Trophoblast cell (in vitro differentiated cells and primary cell): ENCODE results near the gene UBE2S.
A peak's percentile ranks its signal among the peaks of the same experiment; 100 is the strongest.

Experiments
- DNase-seq, 2 donors: peaks; one replicate each; pipeline ENCODE4 v3.0.0-alpha.2; 2016
- H2AFZ ChIP-seq: 2 replicates; pipeline ENCODE4 v1.6.1; 2013; ENCODE audit warnings: low read length, moderate library complexity, mild to moderate bottlenecking; ENCODE audit not compliant: insufficient read depth, poor library complexity
- H2AK5ac ChIP-seq: 2 replicates; pipeline ENCODE4 v1.6.1; 2013; ENCODE audit warnings: mild to moderate bottlenecking, low read length
- H2BK120ac ChIP-seq: 2 replicates; pipeline ENCODE4 v1.6.1; 2013; ENCODE audit warnings: low read length, mild to moderate bottlenecking, moderate library complexity; ENCODE audit not compliant: insufficient read depth, poor library complexity
- H2BK12ac ChIP-seq: 2 replicates; pipeline ENCODE4 v1.6.1; 2013; ENCODE audit warnings: mild to moderate bottlenecking, low read length, moderate library complexity
- H2BK5ac ChIP-seq: 2 replicates; pipeline ENCODE4 v1.6.1; 2013; ENCODE audit warnings: low read length, low read depth, moderate library complexity, mild to moderate bottlenecking; ENCODE audit not compliant: poor library complexity
- H3K14ac ChIP-seq: 2 replicates; pipeline ENCODE4 v1.6.1; 2013; ENCODE audit warnings: mild to moderate bottlenecking, low read length
- H3K18ac ChIP-seq: 2 replicates; pipeline ENCODE4 v1.6.1; 2013; ENCODE audit warnings: mild to moderate bottlenecking, low read length
- H3K23ac ChIP-seq: 2 replicates; pipeline ENCODE4 v1.6.1; 2013; ENCODE audit warnings: low read length
- H3K27ac ChIP-seq: 2 replicates; pipeline ENCODE4 v1.5.1; 2013; ENCODE audit warnings: low read depth, mild to moderate bottlenecking, inconsistent platforms, low read length, moderate library complexity
- H3K27me3 ChIP-seq: 2 replicates; pipeline ENCODE4 v1.6.1; 2013; ENCODE audit warnings: inconsistent platforms, mild to moderate bottlenecking, low read length, moderate library complexity; ENCODE audit not compliant: insufficient read depth
- H3K36me3 ChIP-seq, 2 experiments: 1 replicate in 1 of 2; 2 replicates in 1 of 2; pipeline ENCODE4 v1.6.1; 2013; ENCODE audit warnings: low read length in 2 of 2, mild to moderate bottlenecking in 2 of 2, moderate library complexity in 1 of 2; ENCODE audit not compliant: insufficient read depth in 2 of 2, control insufficient read depth in 1 of 2
- H3K4ac ChIP-seq: 2 replicates; pipeline ENCODE4 v1.6.1; 2013; ENCODE audit warnings: low read depth, mild to moderate bottlenecking, low read length, moderate library complexity
- H3K4me1 ChIP-seq, 2 experiments: 1 replicate in 1 of 2; 2 replicates in 1 of 2; pipeline ENCODE4 v1.6.1; 2013; ENCODE audit warnings: low read length in 2 of 2, mild to moderate bottlenecking in 2 of 2, moderate library complexity in 1 of 2; ENCODE audit not compliant: insufficient read depth in 2 of 2, control insufficient read depth in 1 of 2
- H3K4me2 ChIP-seq: 2 replicates; pipeline ENCODE4 v1.6.1; 2013; ENCODE audit warnings: inconsistent platforms, mild to moderate bottlenecking, low read length, moderate library complexity
- H3K4me3 ChIP-seq: 2 replicates; pipeline ENCODE4 v1.5.1; 2013; ENCODE audit warnings: mild to moderate bottlenecking, low read depth, low read length, inconsistent platforms
- H3K79me1 ChIP-seq: one replicate; pipeline ENCODE4 v1.6.1; 2013; ENCODE audit warnings: low read length
- H3K79me2 ChIP-seq: 2 replicates; pipeline ENCODE4 v1.6.1; 2013; ENCODE audit warnings: low read length, mild to moderate bottlenecking; ENCODE audit not compliant: control insufficient read depth, insufficient read depth, poor library complexity
- H3K9ac ChIP-seq: 2 replicates; pipeline ENCODE4 v1.6.1; 2013; ENCODE audit warnings: mild to moderate bottlenecking, low read length
- H3K9me3 ChIP-seq: 2 replicates; pipeline ENCODE4 v1.6.1; 2013; ENCODE audit warnings: low read depth, mild to moderate bottlenecking, control low read depth, inconsistent platforms, low read length; ENCODE audit not compliant: insufficient read depth
- H4K12ac ChIP-seq: 2 replicates; pipeline ENCODE4 v1.6.1; 2013; ENCODE audit warnings: low read depth, mild to moderate bottlenecking, low read length, moderate library complexity
- H4K8ac ChIP-seq: 2 replicates; pipeline ENCODE4 v1.6.1; 2013; ENCODE audit warnings: low read depth, mild to moderate bottlenecking, low read length, moderate library complexity
- H4K91ac ChIP-seq: one replicate; pipeline ENCODE4 v1.6.1; 2013; ENCODE audit warnings: low read depth, mild to moderate bottlenecking, low read length, moderate library complexity
- WGBS: extraction: QIAGEN DNeasy Blood & Tissue Kit; methylation state at CpG from one replicate; pipeline ENCODE4 v1.1.7; 2013; ENCODE audit warnings: missing lambda C conversion rate; ENCODE audit not compliant: insufficient read length, insufficient coverage; ENCODE audit errors: extremely low coverage; 5-methylcytosine and 5-hydroxymethylcytosine counted together

The UBE2S gene

DNA sequence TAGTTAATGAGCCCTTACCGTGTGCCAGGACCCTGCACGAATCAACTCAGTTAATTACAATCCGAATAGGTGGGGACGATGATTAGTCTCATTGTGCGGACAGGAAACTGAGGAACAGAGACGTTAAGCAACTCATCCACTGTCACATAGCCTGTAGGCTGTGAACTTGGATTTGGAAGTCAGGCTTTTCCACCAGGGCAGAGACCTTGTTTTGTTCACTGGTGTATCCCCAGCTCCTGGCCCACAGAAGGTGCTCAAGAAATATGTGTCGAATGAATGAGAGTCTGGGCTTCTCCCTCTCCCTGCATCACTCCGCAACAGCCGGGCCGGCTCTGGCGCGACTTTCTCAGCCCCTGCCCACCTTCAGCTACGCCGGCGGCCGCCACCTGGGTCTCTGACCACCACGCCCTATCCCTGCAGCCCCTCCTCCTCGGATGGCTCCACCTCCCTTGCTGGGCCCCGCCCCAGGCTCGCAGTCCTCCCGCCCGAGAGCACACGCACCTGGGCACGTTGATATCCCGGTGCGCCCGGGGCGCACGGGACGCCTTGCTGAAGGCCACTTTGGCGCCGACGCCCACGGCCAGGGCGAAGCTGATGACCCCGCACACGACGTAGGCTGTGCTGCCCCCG, 34.2 kb upstream of the UBE2S start:
- no peak overlapping the region for H2BK5ac ChIP-seq
- H3K9me3 ChIP-seq = peaks cover 16% of the 10 kb centered on the region
- no peak overlapping the region for H3K9ac ChIP-seq
- H3K27ac ChIP-seq = no peak overlapping the region
- no peak overlapping the region for H2BK120ac ChIP-seq
- no peak overlapping the region for H2AK5ac ChIP-seq
- H3K14ac ChIP-seq = no peak overlapping the region
- no CpG with 5 or more reads among the region's 39 CpGs for WGBS
- H3K27me3 ChIP-seq = peaks cover 51% of the 10 kb centered on the region
- H3K4ac ChIP-seq = no peak overlapping the region
- no peak overlapping the region for H3K4me3 ChIP-seq
- no peak overlapping the region for H3K4me2 ChIP-seq
- no peaks in the 10 kb centered on the region for H3K4me1 ChIP-seq
- no peaks in the 10 kb centered on the region for H3K36me3 ChIP-seq
- no peaks in the 10 kb centered on the region for H3K79me1 ChIP-seq
- no peak overlapping the region for H2AFZ ChIP-seq
- DNase-seq = no peak
- H2BK12ac ChIP-seq = no peak overlapping the region
- no peak overlapping the region for H3K18ac ChIP-seq
- no peaks in the 10 kb centered on the region for H3K79me2 ChIP-seq
- H4K8ac ChIP-seq = no peak overlapping the region
- H4K91ac ChIP-seq = no peak overlapping the region
- no peak overlapping the region for H3K23ac ChIP-seq
- H4K12ac ChIP-seq = no peak overlapping the region

DNA sequence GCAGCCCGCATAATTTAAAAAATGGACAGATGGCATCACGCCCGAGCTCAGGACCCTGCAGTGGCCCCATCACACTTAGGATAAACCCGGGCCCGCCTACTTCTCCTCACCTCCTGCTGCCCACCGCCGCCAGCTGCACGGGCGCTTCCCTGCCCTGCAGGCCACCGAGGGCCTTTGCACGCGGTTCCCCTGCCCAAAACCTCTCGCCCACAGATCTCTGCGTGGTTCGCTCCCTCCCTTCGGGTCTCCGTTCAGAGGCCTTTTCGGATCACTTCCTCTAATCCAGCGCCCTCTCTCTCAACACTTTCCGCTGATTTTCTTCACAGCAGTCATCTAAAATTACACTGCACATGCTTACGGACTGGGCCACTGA, 33.7 kb upstream of the UBE2S start:
- Histone ChIP-seq H3K79me2 (no peaks in the 10 kb centered on the region), H3K4me1 (no peaks in the 10 kb centered on the region), H2BK12ac (no peak overlapping the region), H3K79me1 (no peaks in the 10 kb centered on the region), H2BK120ac (no peak overlapping the region), H4K8ac (no peak overlapping the region), H2BK5ac (no peak overlapping the region), H2AK5ac (no peak overlapping the region), H3K4me3 (no peak overlapping the region), H3K9me3 (peaks cover 16% of the 10 kb centered on the region), H2AFZ (no peak overlapping the region), H3K36me3 (no peaks in the 10 kb centered on the region), H3K27me3 (peaks cover 51% of the 10 kb centered on the region), H3K4ac (no peak overlapping the region), H3K9ac (no peak overlapping the region), H3K27ac (no peak overlapping the region), H4K12ac (no peak overlapping the region), H4K91ac (no peak overlapping the region), H3K14ac (no peak overlapping the region), H3K18ac (no peak overlapping the region), H3K23ac (no peak overlapping the region), H3K4me2 (no peak overlapping the region)
- DNase-seq = no peak
- no CpG with 5 or more reads among the region's 21 CpGs for WGBS

DNA sequence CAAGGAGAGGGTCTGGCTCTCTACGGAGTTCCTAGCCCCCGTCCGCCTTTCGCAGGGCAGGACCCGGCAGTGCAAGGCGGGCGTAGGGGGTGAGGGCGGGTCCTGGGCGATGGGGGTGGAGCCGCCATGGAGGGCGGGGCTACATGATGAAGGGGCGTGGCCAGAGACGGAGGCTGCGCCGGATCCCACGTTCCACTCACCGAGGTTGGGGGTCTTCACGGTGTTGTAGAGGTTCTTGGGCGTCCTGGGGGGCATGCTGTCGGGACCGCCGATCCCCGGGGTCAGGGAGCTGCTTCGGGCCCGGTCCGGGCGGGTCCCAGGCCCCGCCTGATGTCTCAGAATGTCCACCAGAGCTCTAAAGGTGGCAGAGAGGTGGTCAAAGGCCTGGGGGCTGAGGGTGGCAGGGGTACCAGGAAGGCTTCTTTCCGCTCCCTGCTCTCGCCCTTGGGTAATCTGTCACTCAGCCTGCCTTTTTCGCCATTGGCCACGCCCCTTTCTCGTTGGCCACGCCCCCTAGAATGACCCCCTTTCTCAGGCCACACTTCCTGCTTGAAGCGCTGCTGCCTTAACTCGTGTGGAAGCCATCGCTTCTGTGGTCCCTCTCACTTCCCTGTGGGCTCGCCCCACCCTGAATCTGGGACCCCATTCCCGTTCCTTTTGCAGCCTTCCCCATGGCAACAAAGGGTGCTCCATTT, 33.0 kb upstream of the UBE2S start:
- no CpG with 5 or more reads among the region's 39 CpGs for WGBS
- Histone ChIP-seq H3K18ac (no peak overlapping the region), H3K14ac (no peak overlapping the region), H3K79me1 (no peaks in the 10 kb centered on the region), H3K27me3 (peaks cover 51% of the 10 kb centered on the region), H4K8ac (no peak overlapping the region), H2AK5ac (no peak overlapping the region), H2BK120ac (no peak overlapping the region), H2BK12ac (no peak overlapping the region), H3K9ac (no peak overlapping the region), H3K4me3 (no peak overlapping the region), H3K79me2 (no peaks in the 10 kb centered on the region), H2AFZ (peak overlapping the region; percentile 8), H3K9me3 (peaks cover 16% of the 10 kb centered on the region), H3K4me2 (no peak overlapping the region), H3K27ac (no peak overlapping the region), H3K23ac (no peak overlapping the region), H3K36me3 (no peaks in the 10 kb centered on the region), H3K4ac (no peak overlapping the region), H2BK5ac (no peak overlapping the region), H3K4me1 (no peaks in the 10 kb centered on the region), H4K12ac (no peak overlapping the region), H4K91ac (no peak overlapping the region)
- no peak for DNase-seq

DNA sequence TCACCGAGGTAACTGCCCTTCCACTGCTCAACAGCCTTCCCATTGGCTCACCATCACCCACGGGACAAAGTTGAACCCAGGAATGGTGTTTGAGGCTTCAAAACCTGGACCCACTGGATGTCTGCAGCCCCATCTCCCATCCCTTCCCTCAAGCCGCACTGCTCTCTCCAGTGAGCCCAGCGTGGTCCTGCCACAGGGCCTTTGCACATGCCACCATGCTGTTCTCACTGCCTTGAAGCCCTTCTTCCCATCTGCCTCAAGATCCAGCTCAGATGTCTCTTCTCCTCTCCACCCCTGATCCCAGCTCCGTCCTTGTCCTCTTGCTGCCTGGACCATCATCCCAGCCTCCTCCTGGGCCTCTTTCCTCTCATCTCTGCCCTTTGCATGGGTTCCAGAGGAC, 31.5 kb upstream of the UBE2S start:
- no peak overlapping the region for H4K8ac ChIP-seq
- no peaks in the 10 kb centered on the region for H3K79me1 ChIP-seq
- H2BK12ac ChIP-seq = no peak overlapping the region
- no peak overlapping the region for H3K27ac ChIP-seq
- no peaks in the 10 kb centered on the region for H3K36me3 ChIP-seq
- no peak overlapping the region for H4K91ac ChIP-seq
- no peak overlapping the region for H3K9ac ChIP-seq
- H2AK5ac ChIP-seq = no peak overlapping the region
- no peaks in the 10 kb centered on the region for H3K4me1 ChIP-seq
- H3K27me3 ChIP-seq = peaks cover 46% of the 10 kb centered on the region
- WGBS = no CpG with 5 or more reads among the region's 5 CpGs
- no peak overlapping the region for H3K14ac ChIP-seq
- no peak overlapping the region for H3K4me2 ChIP-seq
- H2AFZ ChIP-seq = no peak overlapping the region
- no peak overlapping the region for H3K4ac ChIP-seq
- H3K4me3 ChIP-seq = no peak overlapping the region
- no peak overlapping the region for H2BK120ac ChIP-seq
- no peak overlapping the region for H3K23ac ChIP-seq
- no peaks in the 10 kb centered on the region for H3K79me2 ChIP-seq
- no peak overlapping the region for H3K18ac ChIP-seq
- no peak overlapping the region for H4K12ac ChIP-seq
- DNase-seq = no peak
- no peak overlapping the region for H2BK5ac ChIP-seq
- H3K9me3 ChIP-seq = peaks cover 24% of the 10 kb centered on the region
